SH-SY5Y (cell line): ENCODE data around the gene SRF.

Experiments used
- GATA2 ChIP-seq: IDR thresholded peaks from 2 replicates; pipeline ENCODE4 v1.6.1; 2011; ENCODE audit warnings: mild to moderate bottlenecking, low read depth, low read length
- GATA3 ChIP-seq: IDR thresholded peaks from 2 replicates; pipeline ENCODE4 v1.6.1; 2011; ENCODE audit warnings: low read depth, mild to moderate bottlenecking, low read length, moderate library complexity

GRCh38 chr6:43123461-43124314 lies 47.4 kb upstream of the SRF start:
- TF ChIP-seq GATA2, result no peak
- no peak for TF ChIP-seq GATA3
